HL-60 (cell line): ENCODE data around the gene TRIM25.

Source experiments
- DNase-seq, 2 experiments: peaks; one replicate each; pipeline ENCODE4 v3.0.0-alpha.2; 2010 to 2020; ENCODE audit warnings: low read depth in 1 of 2, low spot score in 1 of 2
- H3K27ac ChIP-seq: fragments of 250-450 bp; sonication (Bioruptor Pico); replicated peaks from 2 replicates; pipeline ENCODE4 v1.5.1; 2020; ENCODE audit warnings: mild to moderate bottlenecking, moderate library complexity
- H3K27me3 ChIP-seq: fragments of 250-450 bp; sonication (Bioruptor Pico); 2 replicates; pipeline ENCODE4 v1.5.1; 2021; ENCODE audit warnings: mild to moderate bottlenecking, moderate library complexity; ENCODE audit not compliant: insufficient read depth, poor library complexity, severe bottlenecking
- H3K4me3 ChIP-seq: replicated peaks from 2 replicates; pipeline ENCODE4 v1.5.1; 2011; ENCODE audit warnings: mild to moderate bottlenecking, control low read depth, low read length; ENCODE audit not compliant: insufficient read depth
- CTCF ChIP-seq: IDR thresholded peaks from one replicate; pipeline ENCODE4 v1.5.1; 2011; ENCODE audit warnings: low read length, control low read depth, inconsistent platforms; ENCODE audit not compliant: insufficient read depth
- GABPA ChIP-seq: IDR thresholded peaks from 2 replicates; pipeline ENCODE4 v1.6.1; 2012; ENCODE audit warnings: low read depth
- POLR2AphosphoS5 ChIP-seq: IDR thresholded peaks from 2 replicates; pipeline ENCODE4 v1.6.1; 2012; ENCODE audit warnings: low read depth
- REST ChIP-seq: IDR thresholded peaks from 2 replicates; pipeline ENCODE4 v1.6.1; 2012; ENCODE audit warnings: low read depth; ENCODE audit not compliant: insufficient replicate concordance
- SPI1 ChIP-seq: IDR thresholded peaks from 2 replicates; pipeline ENCODE4 v1.6.1; 2012; ENCODE audit warnings: low read depth, mild to moderate bottlenecking, borderline replicate concordance

TRIM25 gene

DNA sequence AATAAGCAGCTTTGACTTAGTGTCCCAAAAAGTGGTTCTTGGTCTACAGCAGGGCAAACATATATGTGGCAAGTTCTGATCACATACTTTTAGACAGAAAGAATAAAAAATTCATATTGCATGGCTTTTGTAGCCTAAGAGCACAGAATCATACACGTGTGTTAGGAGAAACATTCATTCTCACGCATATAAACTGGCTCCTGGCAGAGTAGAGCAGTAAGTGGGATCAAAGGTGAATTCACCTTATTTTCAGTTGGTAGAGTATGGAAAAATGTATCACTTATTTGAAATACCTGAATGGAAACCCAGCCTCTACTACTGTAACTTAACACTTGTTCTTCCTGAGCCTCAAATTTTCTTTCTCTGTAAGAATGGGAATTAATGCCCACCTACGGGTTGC is 45.1 kb downstream of the TRIM25 start:
- H3K27me3 ChIP-seq, result no peaks in the 10 kb centered on the region
- no peak overlapping the region for H3K27ac ChIP-seq
- no peak for DNase-seq
- H3K4me3 ChIP-seq, result no peak overlapping the region
- no peak for TF ChIP-seq CTCF

- H3K27me3 ChIP-seq, result no peaks in the 10 kb centered on the region
- no peak overlapping the region for H3K4me3 ChIP-seq
- TF ChIP-seq GABPA (no peak), REST (no peak), POLR2AphosphoS5 (no peak), CTCF (no peak), SPI1 (no peak)
- H3K27ac ChIP-seq, result no peak overlapping the region
- no peak for DNase-seq
These were observed 45.9 kb downstream of the TRIM25 start for GRCh38 chr17:56867948-56868376.

GRCh38 chr17:56866496-56866895 is 47.4 kb downstream of the TRIM25 start:
- no peak for TF ChIP-seq REST
- TF ChIP-seq SPI1, result no peak
- no peak for TF ChIP-seq CTCF
- TF ChIP-seq GABPA, result no peak
- TF ChIP-seq POLR2AphosphoS5, result no peak
- H3K27ac ChIP-seq, result no peak overlapping the region
- no peak overlapping the region for H3K4me3 ChIP-seq
- H3K27me3 ChIP-seq, result no peaks in the 10 kb centered on the region
- no peak for DNase-seq

DNA sequence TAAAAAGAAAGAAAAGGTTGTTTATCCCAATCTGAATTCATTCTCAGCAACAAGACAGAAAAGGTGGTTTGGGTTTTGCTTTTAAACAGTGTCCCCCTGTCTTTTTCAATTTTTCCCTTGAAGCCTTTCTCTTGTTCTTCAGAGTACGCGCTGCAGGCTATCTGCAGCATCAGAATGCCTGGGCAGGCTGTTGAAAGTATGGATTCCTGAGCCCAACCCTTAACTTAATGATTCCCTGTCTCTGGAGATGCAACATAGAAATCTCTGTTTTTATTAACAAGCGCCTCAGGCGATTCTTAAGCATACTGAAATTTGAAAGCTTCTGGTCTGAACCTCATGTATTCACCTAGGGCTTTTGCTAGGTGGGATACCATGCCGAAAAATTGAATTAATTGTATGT is 47.8 kb downstream of the TRIM25 start:
- DNase-seq, result no peak
- Histone ChIP-seq H3K4me3 (no peak overlapping the region), H3K27ac (no peak overlapping the region), H3K27me3 (no peaks in the 10 kb centered on the region)
- TF ChIP-seq POLR2AphosphoS5 (no peak), CTCF (no peak), GABPA (no peak), SPI1 (no peak)
